Panc1 (cell line): ENCODE data around the gene BTBD1. TPM values are rescaled to one million over a fixed set of nuclear protein-coding genes. Genes with fewer than 3 reads are reported as not detected.
A peak's percentile ranks its signal among the peaks of the same experiment; 100 is the strongest.

Experiments used
- ATAC-seq: fragments of 200-7000 bp; cut with Tn5 transposase; 2 replicates; pipeline ENCODE4 v1.9.1; 2020; ENCODE audit warnings: mild to moderate bottlenecking, moderate library complexity
- BruUV-seq: library from RNA; stranded (reverse); fragments of 400-500 nt; replicated peaks from 2 replicates; lab custom pipeline; 2021; lab: Mats Ljungman, UMichigan
- CTCF ChIA-PET: fragments of 300-600 bp; sonication (Branson Sonifier 250); formaldehyde crosslinking; loops from one replicate; lab custom pipeline; 2022; ENCODE audit warnings: antibody characterized with exemption; lab: Charles Lee
- POLR2A ChIA-PET: fragments of 300-600 bp; sonication (Branson Sonifier 250); formaldehyde crosslinking; loops from one replicate; lab custom pipeline; 2022; ENCODE audit warnings: antibody characterized with exemption; lab: Charles Lee
- DNase-seq: peaks from one replicate; pipeline ENCODE4 v3.0.0-alpha.2; 2010; ENCODE audit warnings: low read depth, low spot score
- H3K27ac ChIP-seq: 2 replicates; pipeline ENCODE4 v1.5.1; 2011; ENCODE audit warnings: mild to moderate bottlenecking, low read length, inconsistent platforms
- H3K27me3 ChIP-seq: fragments of 200-500 bp; sonication (Bioruptor generic); 2 replicates; pipeline ENCODE4 v1.6.0; 2014; ENCODE audit warnings: low read length, inconsistent platforms; ENCODE audit not compliant: control insufficient read depth, insufficient read depth
- H3K36me3 ChIP-seq: fragments of 200-500 bp; sonication (Bioruptor generic); 2 replicates; pipeline ENCODE4 v1.5.1; 2014; ENCODE audit warnings: inconsistent platforms, mild to moderate bottlenecking, low read length, moderate library complexity; ENCODE audit not compliant: control insufficient read depth, insufficient read depth
- H3K4me1 ChIP-seq: 2 replicates; pipeline ENCODE4 v1.5.1; 2011; ENCODE audit warnings: inconsistent platforms, mild to moderate bottlenecking, low read length, moderate library complexity; ENCODE audit not compliant: control insufficient read depth, insufficient read depth
- H3K4me3 ChIP-seq, 2 experiments: 2 replicates each; pipeline ENCODE4 v1.5.1; 2011 to 2012; ENCODE audit warnings: low read depth in 2 of 2, low read length in 2 of 2, mild to moderate bottlenecking in 2 of 2, inconsistent platforms in 1 of 2, moderate library complexity in 1 of 2
- H3K9me3 ChIP-seq: fragments of 200-500 bp; sonication (Bioruptor generic); 2 replicates; pipeline ENCODE4 v1.5.1; 2014; ENCODE audit warnings: low read depth, mild to moderate bottlenecking, inconsistent platforms, low read length, moderate library complexity; ENCODE audit not compliant: control insufficient read depth, insufficient read depth
- CTCF ChIP-seq: fragments of 450-650 bp; IDR thresholded peaks from 2 replicates; pipeline ENCODE4 v1.5.1; 2017; ENCODE audit warnings: mild to moderate bottlenecking
- POLR2AphosphoS5 ChIP-seq: IDR thresholded peaks from 2 replicates; pipeline ENCODE4 v1.6.1; 2012; ENCODE audit warnings: mild to moderate bottlenecking, low read depth, low read length, moderate library complexity
- REST ChIP-seq, 2 experiments: IDR thresholded peaks; 2 replicates each; pipeline ENCODE4 v1.6.1; 2011 to 2012; ENCODE audit warnings: low read depth in 2 of 2, control low read depth in 1 of 2, low read length in 1 of 2, mild to moderate bottlenecking in 1 of 2, moderate library complexity in 1 of 2; ENCODE audit not compliant: insufficient read depth in 1 of 2
- SIN3A ChIP-seq: IDR thresholded peaks from 2 replicates; pipeline ENCODE4 v1.6.1; 2012; ENCODE audit warnings: low read depth, mild to moderate bottlenecking, low read length, moderate library complexity, borderline replicate concordance; ENCODE audit not compliant: insufficient read depth
- TCF7L2 ChIP-seq: IDR thresholded peaks from 2 replicates; pipeline ENCODE4 v1.6.1; 2011; ENCODE audit warnings: mild to moderate bottlenecking, low read depth, low read length, inconsistent platforms
- in situ Hi-C: cut with HindIII; loops from 2 replicates; pipeline ENCODE4 v1.10.0; 2016; ENCODE audit warnings: low sequenced_read_pairs, low pct_unique_long_range_greater_than_20kb
- intact Hi-C: fragments of 100-400 bp; cut with micrococcal nuclease; formaldehyde crosslinking; loops from one replicate; pipeline ENCODE4 v1.10.0; 2022; ENCODE audit not compliant: unreplicated experiment
- total RNA-seq: library from RNA; stranded (reverse); gene quantifications from one replicate; pipeline ENCODE4 v1.2.1, GENCODE V29; 2021; ENCODE audit not compliant: unreplicated experiment

Gene BTBD1
- total RNA-seq, 1 experiment from 2014 or later = 88.4 TPM

DNA sequence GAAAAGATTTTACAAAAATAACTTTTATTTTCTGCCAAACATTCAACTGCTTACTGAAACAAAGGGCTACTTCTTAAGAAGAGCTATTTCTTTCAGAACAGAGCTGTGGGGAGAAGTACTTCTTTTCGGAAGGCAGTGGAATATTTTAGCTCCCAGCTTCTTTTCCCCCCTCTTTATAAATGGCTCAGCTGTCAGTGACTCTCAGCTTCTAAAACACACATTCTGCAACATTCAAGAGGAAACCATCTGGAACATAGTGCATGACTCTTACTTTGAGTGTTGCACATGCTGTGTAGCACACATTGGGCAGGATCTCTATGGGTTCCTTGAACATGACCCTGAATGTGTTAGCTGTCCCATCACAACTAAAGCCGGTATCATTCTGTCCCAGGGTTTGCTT lies 48.6 kb downstream of the BTBD1 start:
- TF ChIP-seq CTCF (no peak), REST (IDR thresholded peaks at IDR 0.05; ENCODE audit: insufficient read depth in 1 of 2, low read depth in 2 of 2, low read length in 1 of 2) (no peak), SIN3A (no peak), TCF7L2 (no peak), POLR2AphosphoS5 (no peak)
- ChIA-PET POLR2A (no interaction called here), CTCF (no interaction called here)
- intact Hi-C loops = no loop called here
- H3K27ac ChIP-seq = no peak overlapping the region
- BruUV-seq = no TSS peak
- no peaks in the 10 kb centered on the region for H3K9me3 ChIP-seq
- no peaks in the 10 kb centered on the region for H3K4me1 ChIP-seq
- H3K4me3 ChIP-seq = no peak overlapping the region
- DNase-seq (no peak), ATAC-seq (no peak)
- in situ Hi-C loops = no loop called here
- no peaks in the 10 kb centered on the region for H3K27me3 ChIP-seq
- H3K36me3 ChIP-seq = peaks cover 23% of the 10 kb centered on the region

- Histone ChIP-seq H3K36me3 (peaks cover 23% of the 10 kb centered on the region), H3K9me3 (no peaks in the 10 kb centered on the region), H3K27me3 (no peaks in the 10 kb centered on the region), H3K4me1 (peaks cover 4% of the 10 kb centered on the region), H3K4me3 (no peak overlapping the region), H3K27ac (no peak overlapping the region)
- ATAC-seq (no peak), DNase-seq (no peak)
- BruUV-seq = TSS peak; percentile 82
- intact Hi-C loops = no loop called here
- TF ChIP-seq POLR2AphosphoS5 (no peak), TCF7L2 (no peak), CTCF (no peak), SIN3A (no peak), REST (IDR thresholded peaks at IDR 0.05; ENCODE audit: insufficient read depth in 1 of 2, low read depth in 2 of 2, low read length in 1 of 2) (no peak)
- in situ Hi-C loops = no loop called here
- ChIA-PET POLR2A (no interaction called here), CTCF (no interaction called here)
Observed at GRCh38 chr15:83016906-83017305, 50.1 kb downstream of the BTBD1 start.
